ENCODE measurements around the gene RAB23.
A peak's percentile ranks its signal among the peaks of the same experiment; 100 is the strongest.

Gene RAB23

GRCh38 chr6:57217270-57217669 lies 4.8 kb downstream of the RAB23 start:
- H3K9me3 Mint-ChIP-seq, result no peaks in the 10 kb centered on the region
- H3K4me3 Mint-ChIP-seq, result no peak overlapping the region
- DNase-seq (no peak), ATAC-seq (replicated peaks) (no peak)
- H3K27ac Mint-ChIP-seq, result no peak overlapping the region
- no peaks in the 10 kb centered on the region for H3K36me3 Mint-ChIP-seq
- H3K27me3 Mint-ChIP-seq, result no peaks in the 10 kb centered on the region
- H3K4me1 Mint-ChIP-seq, result peaks cover 9 to 10% of the 10 kb centered on the region in 2 donors

- H3K27me3 Mint-ChIP-seq, result no peaks in the 10 kb centered on the region
- DNase-seq (no peak), ATAC-seq (replicated peaks) (no peak)
- no peaks in the 10 kb centered on the region for H3K36me3 Mint-ChIP-seq
- H3K9me3 Mint-ChIP-seq, result no peaks in the 10 kb centered on the region
- peaks cover 8 to 10% of the 10 kb centered on the region in 2 donors for H3K4me1 Mint-ChIP-seq
- no peak overlapping the region for H3K27ac Mint-ChIP-seq
- no peak overlapping the region for H3K4me3 Mint-ChIP-seq
Observed at GRCh38 chr6:57216235-57217101, 5.6 kb downstream of the RAB23 start.

DNA sequence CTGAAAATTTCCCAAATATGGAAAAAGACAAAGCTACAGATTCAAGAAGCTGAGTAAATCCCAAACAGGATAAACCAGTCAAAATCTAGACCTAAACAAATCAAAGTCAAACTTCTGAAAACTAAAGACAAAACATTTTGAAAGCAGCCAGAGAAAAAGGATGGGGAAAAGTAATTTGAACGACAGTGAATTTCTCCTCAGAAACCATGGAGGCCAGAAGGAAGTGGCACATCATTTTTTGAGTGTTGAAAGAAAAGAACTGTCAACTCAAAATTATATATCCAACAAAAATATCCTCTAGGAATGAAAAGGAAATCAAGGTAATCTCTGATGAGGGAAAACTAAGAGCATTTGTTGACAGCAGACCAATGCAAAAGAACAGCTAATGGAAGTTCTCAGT lies 6.8 kb downstream of the RAB23 start:
- ATAC-seq (replicated peaks), result no peak
- DNase-seq, result no peak
- Mint-ChIP-seq H3K27me3 (no peaks in the 10 kb centered on the region), H3K36me3 (no peaks in the 10 kb centered on the region), H3K27ac (no peak overlapping the region), H3K9me3 (no peaks in the 10 kb centered on the region), H3K4me1 (peaks cover 4 to 10% of the 10 kb centered on the region in 2 donors), H3K4me3 (no peak overlapping the region)

DNA sequence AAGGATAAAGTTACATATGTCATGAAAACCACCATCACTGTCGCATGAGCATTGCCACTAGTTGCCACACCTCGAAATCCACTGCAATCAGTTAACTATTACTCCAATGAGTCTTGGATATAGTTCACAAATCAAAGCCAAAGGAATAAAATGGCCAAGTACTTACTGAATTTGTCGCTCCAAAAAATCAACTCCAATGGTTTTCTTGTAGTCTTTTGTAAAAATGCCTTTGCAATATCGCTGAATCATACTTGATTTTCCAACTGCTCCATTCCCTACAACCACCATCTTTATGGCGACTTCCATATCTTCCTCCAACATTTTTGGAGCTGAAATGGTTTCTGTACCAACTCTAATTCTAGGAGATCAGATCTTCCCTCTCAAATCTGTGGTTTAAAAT lies 12.0 kb downstream of the RAB23 start:
- no peak for ATAC-seq (replicated peaks)
- no peaks in the 10 kb centered on the region for H3K9me3 Mint-ChIP-seq
- H3K27ac Mint-ChIP-seq, result no peak overlapping the region
- no peak for DNase-seq
- no peaks in the 10 kb centered on the region for H3K27me3 Mint-ChIP-seq
- no peak overlapping the region for H3K4me3 Mint-ChIP-seq
- H3K4me1 Mint-ChIP-seq, result peaks cover 0 to 6% of the 10 kb centered on the region in 2 donors
- no peaks in the 10 kb centered on the region for H3K36me3 Mint-ChIP-seq

DNA sequence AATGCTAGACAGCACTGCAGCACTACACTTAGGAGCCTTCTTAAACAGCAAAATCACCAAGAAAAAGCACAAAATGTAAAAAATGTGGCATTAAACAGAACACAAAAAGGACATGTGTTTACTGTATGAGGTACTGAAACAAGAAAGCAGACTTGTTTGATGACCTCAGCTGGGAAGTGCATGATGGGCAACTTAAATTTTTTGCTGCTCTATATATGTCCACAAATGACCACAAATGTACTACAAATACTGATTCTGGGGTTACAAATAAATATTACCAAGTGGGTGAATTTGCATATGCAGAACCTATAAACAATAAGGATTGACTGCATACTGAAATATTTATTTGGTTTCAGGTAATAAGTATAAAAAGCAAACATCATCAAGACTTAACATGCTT lies 13.1 kb downstream of the RAB23 start:
- Mint-ChIP-seq H3K4me3 (no peak overlapping the region), H3K9me3 (no peaks in the 10 kb centered on the region), H3K4me1 (peaks cover 0 to 3% of the 10 kb centered on the region in 2 donors), H3K27ac (no peak overlapping the region), H3K27me3 (no peaks in the 10 kb centered on the region), H3K36me3 (no peaks in the 10 kb centered on the region)
- ATAC-seq (replicated peaks), result no peak
- DNase-seq, result no peak

DNA sequence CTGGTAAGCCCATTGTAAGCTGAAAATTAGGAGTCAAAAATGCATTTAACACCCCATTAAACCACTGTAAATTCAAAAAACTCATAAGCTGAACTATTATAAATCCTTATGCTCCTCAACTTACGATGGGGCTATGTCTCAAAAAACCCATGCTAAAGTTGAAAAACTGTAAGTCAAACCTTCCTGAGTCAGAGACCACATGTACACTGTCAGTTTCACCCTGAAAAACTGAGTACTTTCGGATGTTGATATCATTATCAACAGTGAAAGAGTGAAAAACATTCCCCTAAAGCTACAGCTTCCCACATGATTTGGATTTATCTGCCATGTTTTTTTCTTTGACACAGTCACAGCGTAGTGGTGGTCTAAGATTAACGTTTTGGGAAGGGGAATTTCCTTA lies 14.2 kb downstream of the RAB23 start:
- no peak for ATAC-seq (replicated peaks)
- no peaks in the 10 kb centered on the region for H3K9me3 Mint-ChIP-seq
- peaks cover 0 to 3% of the 10 kb centered on the region in 2 donors for H3K4me1 Mint-ChIP-seq
- no peak overlapping the region for H3K27ac Mint-ChIP-seq
- H3K36me3 Mint-ChIP-seq, result no peaks in the 10 kb centered on the region
- no peak for DNase-seq
- no peak overlapping the region for H3K4me3 Mint-ChIP-seq
- H3K27me3 Mint-ChIP-seq, result no peaks in the 10 kb centered on the region

- H3K9me3 Mint-ChIP-seq, result no peaks in the 10 kb centered on the region
Observed at GRCh38 chr6:57207141-57207540, 15.0 kb downstream of the RAB23 start.

DNA sequence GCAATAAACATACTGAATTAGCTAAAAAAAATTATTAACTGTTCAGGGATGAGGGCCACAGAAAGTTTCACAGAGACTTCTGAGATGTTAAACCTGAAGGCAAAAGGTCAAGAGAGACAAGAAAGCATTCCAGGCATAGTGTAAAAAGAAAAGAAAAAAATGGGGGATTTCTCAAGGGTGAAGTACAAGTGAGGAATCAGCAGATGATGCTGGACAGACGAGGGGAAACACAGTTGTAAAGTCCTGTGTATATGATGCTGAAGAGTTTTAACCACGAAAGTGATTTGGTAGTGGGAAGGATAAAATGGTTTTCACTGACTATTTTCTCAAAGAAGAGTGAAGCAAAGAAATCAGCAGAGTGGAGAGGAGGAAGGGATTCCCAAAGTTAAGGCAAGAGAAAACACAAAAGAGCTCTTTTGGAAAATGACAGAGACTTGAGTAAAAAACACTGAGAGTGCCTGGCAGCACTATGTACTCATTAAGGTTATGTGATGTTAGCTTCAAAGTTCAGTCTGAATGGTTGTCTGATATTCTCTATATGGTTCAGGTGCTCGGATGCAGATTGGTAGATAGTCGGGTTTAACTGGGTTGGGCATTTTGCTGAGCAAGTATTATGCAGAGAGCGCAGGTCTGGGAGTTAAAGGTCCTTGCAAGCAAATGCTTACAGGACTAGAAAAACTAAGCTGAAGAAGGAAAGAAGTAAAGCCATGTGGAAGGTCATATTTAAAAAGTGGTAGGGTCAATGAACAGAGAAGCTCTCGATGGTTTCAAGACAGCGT lies 16.4 kb downstream of the RAB23 start:
- H3K4me1 Mint-ChIP-seq, result peaks cover 0 to 3% of the 10 kb centered on the region in 2 donors
- H3K4me3 Mint-ChIP-seq, result no peak overlapping the region
- ATAC-seq (replicated peaks), result peak in 1 of 2 donors; percentile 38
- H3K27ac Mint-ChIP-seq, result no peak overlapping the region
- no peaks in the 10 kb centered on the region for H3K9me3 Mint-ChIP-seq
- no peaks in the 10 kb centered on the region for H3K36me3 Mint-ChIP-seq
- no peak for DNase-seq
- H3K27me3 Mint-ChIP-seq, result no peaks in the 10 kb centered on the region

More at GRCh38 chr6:57207141-57207540, 15.0 kb downstream of the RAB23 start:
- Mint-ChIP-seq H3K27ac (no peak overlapping the region), H3K27me3 (no peaks in the 10 kb centered on the region), H3K4me1 (peaks cover 0 to 3% of the 10 kb centered on the region in 2 donors), H3K4me3 (no peak overlapping the region), H3K36me3 (no peaks in the 10 kb centered on the region)
- ATAC-seq (replicated peaks) (no peak), DNase-seq (no peak)

GRCh38 chr6:57201718-57202117 lies 20.4 kb downstream of the RAB23 start:
- H3K9me3 Mint-ChIP-seq, result no peaks in the 10 kb centered on the region
- H3K4me1 Mint-ChIP-seq, result peaks cover 0 to 6% of the 10 kb centered on the region in 2 donors
- peaks cover 0 to 3% of the 10 kb centered on the region in 2 donors for H3K36me3 Mint-ChIP-seq
- no peaks in the 10 kb centered on the region for H3K27me3 Mint-ChIP-seq
- H3K27ac Mint-ChIP-seq, result no peak overlapping the region
- no peak for ATAC-seq (replicated peaks)
- H3K4me3 Mint-ChIP-seq, result no peak overlapping the region
- no peak for DNase-seq

- H3K4me3 Mint-ChIP-seq, result no peak overlapping the region
- no peaks in the 10 kb centered on the region for H3K27me3 Mint-ChIP-seq
- ATAC-seq (replicated peaks), result no peak
- no peak overlapping the region for H3K27ac Mint-ChIP-seq
- DNase-seq, result no peak
- H3K9me3 Mint-ChIP-seq, result no peaks in the 10 kb centered on the region
- peaks cover 0 to 3% of the 10 kb centered on the region in 2 donors for H3K36me3 Mint-ChIP-seq
- peaks cover 0 to 3% of the 10 kb centered on the region in 2 donors for H3K4me1 Mint-ChIP-seq
Observed at GRCh38 chr6:57198926-57199636, 23.0 kb downstream of the RAB23 start.

DNA sequence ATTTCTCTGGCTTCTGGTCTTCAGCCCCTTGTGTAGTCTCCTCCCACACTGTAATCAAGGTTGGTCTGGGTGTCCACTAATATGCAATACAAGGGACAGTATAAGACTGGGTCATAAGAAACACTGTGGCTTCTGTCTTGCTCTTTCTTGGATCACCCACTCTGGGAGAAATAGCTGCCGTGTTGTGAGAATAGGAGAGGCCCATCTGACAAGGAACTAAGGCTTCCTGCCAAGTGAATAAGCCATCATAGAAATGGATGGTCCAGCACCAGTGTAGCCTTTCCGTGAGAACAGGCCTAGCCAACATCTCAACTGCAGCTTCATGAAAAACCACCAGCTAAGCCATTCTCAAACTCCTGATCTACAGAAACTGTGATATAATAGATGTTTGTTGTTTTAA lies 26.6 kb downstream of the RAB23 start:
- Mint-ChIP-seq H3K9me3 (no peaks in the 10 kb centered on the region), H3K27me3 (no peaks in the 10 kb centered on the region), H3K36me3 (peaks cover 8 to 19% of the 10 kb centered on the region in 2 donors), H3K27ac (no peak overlapping the region), H3K4me1 (peaks cover 0 to 3% of the 10 kb centered on the region in 2 donors), H3K4me3 (no peak overlapping the region)
- DNase-seq (no peak), ATAC-seq (replicated peaks) (no peak)

DNA sequence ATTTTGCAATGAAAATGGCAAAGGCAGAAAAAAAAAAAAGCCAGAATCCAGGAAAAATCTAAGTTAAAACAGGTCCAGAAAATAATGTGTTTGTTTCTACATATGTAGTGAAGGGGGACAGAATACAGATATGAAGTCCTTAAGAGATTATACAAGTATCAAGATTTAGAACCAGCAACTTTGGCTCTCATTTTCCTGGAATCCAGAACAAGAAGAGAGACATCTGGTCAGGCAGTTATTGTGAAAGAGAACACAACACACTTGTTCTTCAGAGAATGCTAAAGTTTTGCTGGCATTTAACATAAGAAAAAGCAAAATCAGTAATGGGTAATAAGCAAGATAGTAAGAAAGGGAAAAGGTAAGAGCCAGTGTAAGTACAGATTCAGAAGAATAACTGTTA lies 28.9 kb downstream of the RAB23 start:
- Mint-ChIP-seq H3K27ac (no peak overlapping the region), H3K4me3 (no peak overlapping the region), H3K27me3 (no peaks in the 10 kb centered on the region), H3K9me3 (no peaks in the 10 kb centered on the region), H3K36me3 (peaks cover 9 to 20% of the 10 kb centered on the region in 2 donors), H3K4me1 (no peaks in the 10 kb centered on the region)
- no peak for ATAC-seq (replicated peaks)
- DNase-seq, result no peak

DNA sequence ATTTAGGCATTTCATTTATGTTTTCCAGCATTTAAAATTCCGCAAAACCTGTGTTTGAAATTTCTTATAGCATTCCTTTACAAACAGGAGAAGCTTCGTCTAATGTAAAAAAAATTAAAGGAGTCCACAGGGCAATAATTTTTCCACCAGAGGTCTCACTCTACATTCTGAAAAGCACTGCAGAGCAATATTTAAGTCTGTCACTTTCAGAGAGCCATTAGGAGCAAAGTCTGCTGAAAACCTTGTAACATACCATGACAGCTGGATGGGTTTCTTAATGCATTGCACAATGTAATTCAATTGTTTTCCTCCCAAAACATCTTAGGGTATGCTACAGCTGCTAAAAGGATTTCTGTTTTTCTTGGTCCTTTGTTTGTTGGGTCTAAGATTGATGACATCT lies 32.0 kb downstream of the RAB23 start:
- H3K27ac Mint-ChIP-seq, result no peak overlapping the region
- no peak for DNase-seq

DNA sequence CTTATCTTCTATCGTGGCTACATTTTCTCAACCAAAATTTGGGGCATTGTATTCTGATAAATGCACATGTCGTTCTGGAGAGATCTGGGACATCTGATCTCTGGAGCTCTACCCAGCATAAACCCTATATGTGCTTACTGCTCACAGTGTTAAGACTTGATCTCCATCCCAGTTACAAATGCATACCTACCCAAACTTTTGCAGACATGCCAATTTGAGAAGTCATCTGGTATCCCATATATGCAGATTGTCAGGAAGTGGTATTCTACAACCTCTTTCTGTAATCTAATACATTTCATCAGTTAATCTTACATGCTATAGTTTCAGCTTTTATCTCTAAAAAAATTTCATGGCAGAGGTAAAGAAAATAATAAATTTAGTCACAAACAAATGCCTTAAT lies 38.8 kb downstream of the RAB23 start:
- ATAC-seq (replicated peaks) (no peak), DNase-seq (no peak)
- H3K4me3 Mint-ChIP-seq, result no peak overlapping the region
- H3K27me3 Mint-ChIP-seq, result no peaks in the 10 kb centered on the region
- H3K9me3 Mint-ChIP-seq, result no peaks in the 10 kb centered on the region
- H3K4me1 Mint-ChIP-seq, result no peaks in the 10 kb centered on the region
- no peak overlapping the region for H3K27ac Mint-ChIP-seq
- peaks cover 11 to 25% of the 10 kb centered on the region in 2 donors for H3K36me3 Mint-ChIP-seq

More for the DNA sequence above, 32.0 kb downstream of the RAB23 start:
- Mint-ChIP-seq H3K36me3 (peaks cover 9 to 21% of the 10 kb centered on the region in 2 donors), H3K4me3 (no peak overlapping the region), H3K9me3 (no peaks in the 10 kb centered on the region), H3K4me1 (no peaks in the 10 kb centered on the region), H3K27me3 (no peaks in the 10 kb centered on the region)
- ATAC-seq (replicated peaks), result no peak

All from stimulated activated naive B cell treated with anti-CD40 and anti-IgM and Interleukin-4, amounts not matched to agents 10 μg/mL and 1 μg/mL and 100 μg/mL, for 72 hours (primary cell).